GM23338 (cell line): ENCODE data around the gene XKR7. TPM values are rescaled to one million over a fixed set of nuclear protein-coding genes. Genes with fewer than 3 reads are reported as not detected.
A peak's percentile ranks its signal among the peaks of the same experiment; 100 is the strongest.

ENCODE experiments used
- ATAC-seq: fragments of 200-7000 bp; cut with Tn5 transposase; 3 replicates; pipeline ENCODE4 v1.9.1; 2020
- DNase-seq: peaks from one replicate; pipeline ENCODE4 v3.0.0-alpha.2; 2015; ENCODE audit warnings: low spot score
- H2AFZ ChIP-seq: fragments of 200-600 bp; sonication (generic); 2 replicates; pipeline ENCODE4 v1.8.0; 2016; ENCODE audit warnings: antibody characterized with exemption, mild to moderate bottlenecking, moderate library complexity
- H3F3A ChIP-seq: fragments of 200-600 bp; sonication (generic); replicated peaks from 2 replicates; pipeline ENCODE4 v1.8.0; 2017; ENCODE audit warnings: antibody characterized with exemption, mixed run types, low read depth
- H3K27ac ChIP-seq: fragments of 200-600 bp; sonication (generic); 2 replicates; pipeline ENCODE4 v1.6.1; 2016; ENCODE audit warnings: low read depth
- H3K27me3 ChIP-seq: fragments of 200-600 bp; sonication (generic); 2 replicates; pipeline ENCODE4 v1.8.0; 2016; ENCODE audit warnings: mild to moderate bottlenecking, mixed run types, moderate library complexity; ENCODE audit not compliant: insufficient read depth
- H3K36me3 ChIP-seq: fragments of 200-600 bp; sonication (generic); 2 replicates; pipeline ENCODE4 v1.8.0; 2016; ENCODE audit warnings: mild to moderate bottlenecking; ENCODE audit not compliant: insufficient read depth
- H3K4me1 ChIP-seq: fragments of 200-600 bp; sonication (generic); 2 replicates; pipeline ENCODE4 v1.8.0; 2016; ENCODE audit warnings: mild to moderate bottlenecking, moderate library complexity; ENCODE audit not compliant: insufficient read depth
- H3K4me2 ChIP-seq: fragments of 200-600 bp; sonication (generic); 2 replicates; pipeline ENCODE4 v1.7.1; 2017; ENCODE audit warnings: mixed run types
- H3K4me3 ChIP-seq: fragments of 200-600 bp; sonication (generic); 2 replicates; pipeline ENCODE4 v1.6.1; 2016; ENCODE audit warnings: mixed run types
- H3K79me2 ChIP-seq: fragments of 200-600 bp; sonication (generic); replicated peaks from 2 replicates; pipeline ENCODE4 v1.8.0; 2017; ENCODE audit warnings: mild to moderate bottlenecking; ENCODE audit not compliant: insufficient read depth
- H3K9me2 ChIP-seq: fragments of 200-600 bp; sonication (generic); 2 replicates; pipeline ENCODE4 v1.8.0; 2017; ENCODE audit not compliant: insufficient read depth
- H4K20me1 ChIP-seq: fragments of 200-600 bp; sonication (generic); replicated peaks from 2 replicates; pipeline ENCODE4 v1.8.0; 2017; ENCODE audit warnings: mild to moderate bottlenecking; ENCODE audit not compliant: insufficient read depth
- H3K27ac Mint-ChIP-seq: 2 replicates; pipeline ENCODE4 v1.8.0; 2020; ENCODE audit warnings: inconsistent platforms, mild to moderate bottlenecking, moderate library complexity, mixed read lengths
- H3K27me3 Mint-ChIP-seq: 3 replicates; pipeline ENCODE4 v1.8.0; 2022; ENCODE audit warnings: low read depth, mild to moderate bottlenecking, moderate library complexity, mixed read lengths, inconsistent platforms; ENCODE audit not compliant: insufficient read depth, poor library complexity
- H3K36me3 Mint-ChIP-seq: 3 replicates; pipeline ENCODE4 v1.8.0; 2021; ENCODE audit warnings: low read depth, mild to moderate bottlenecking, inconsistent platforms, moderate library complexity, mixed read lengths
- H3K4me1 Mint-ChIP-seq: 3 replicates; pipeline ENCODE4 v1.8.0; 2020; ENCODE audit warnings: mild to moderate bottlenecking, inconsistent platforms, mixed read lengths
- H3K4me3 Mint-ChIP-seq: 3 replicates; pipeline ENCODE4 v1.8.0; 2021; ENCODE audit warnings: moderate library complexity, mild to moderate bottlenecking, inconsistent platforms, mixed read lengths
- H3K9me3 Mint-ChIP-seq: 3 replicates; pipeline ENCODE4 v1.8.0; 2020; ENCODE audit warnings: moderate library complexity, mild to moderate bottlenecking, inconsistent platforms, mixed read lengths
- CREB1 ChIP-seq: fragments of 250-450 bp; sonication (Bioruptor Pico); IDR thresholded peaks from 2 replicates; pipeline ENCODE4 v1.5.0; 2020; ENCODE audit warnings: low read depth, mild to moderate bottlenecking, moderate library complexity
- CTCF ChIP-seq, 2 experiments: fragments of 200-600 bp in 1 of 2; sonication (generic) in 1 of 2; conservative IDR thresholded peaks; 2 replicates each; pipeline versions ENCODE4 v1.5.1 to v1.6.1; 2016 to 2017; ENCODE audit warnings: antibody characterized with exemption in 2 of 2, low read depth in 2 of 2, mild to moderate bottlenecking in 2 of 2, moderate library complexity in 1 of 2
- EZH2 ChIP-seq: fragments of 200-600 bp; sonication (generic); IDR thresholded peaks from one replicate; pipeline ENCODE4 v1.8.0; 2017; ENCODE audit warnings: antibody characterized with exemption, mild to moderate bottlenecking, low read depth; ENCODE audit not compliant: unreplicated experiment
- EZH2phosphoT487 ChIP-seq: fragments of 200-600 bp; sonication (generic); IDR thresholded peaks from one replicate; pipeline ENCODE4 v1.8.1; 2018; ENCODE audit warnings: antibody characterized with exemption; ENCODE audit not compliant: unreplicated experiment
- JUNB ChIP-seq: IDR thresholded peaks from one replicate; pipeline ENCODE4 v1.6.1; 2016; ENCODE audit warnings: antibody characterized with exemption; ENCODE audit not compliant: unreplicated experiment
- NANOG ChIP-seq: IDR thresholded peaks from 2 replicates; pipeline ENCODE4 v1.6.1; 2016; ENCODE audit warnings: antibody characterized with exemption, borderline replicate concordance
- POLR2AphosphoS5 ChIP-seq: IDR thresholded peaks from 2 replicates; pipeline ENCODE4 v1.6.1; 2016; ENCODE audit warnings: antibody characterized with exemption, low read depth
- REST ChIP-seq: IDR thresholded peaks from one replicate; pipeline ENCODE4 v1.6.1; 2018; ENCODE audit warnings: antibody characterized with exemption; ENCODE audit not compliant: unreplicated experiment
- STAT1 ChIP-seq: IDR thresholded peaks from one replicate; pipeline ENCODE4 v1.6.1; 2016; ENCODE audit warnings: antibody characterized with exemption; ENCODE audit not compliant: unreplicated experiment
- ZNF114 ChIP-seq: fragments of 250-450 bp; sonication (Bioruptor Pico); IDR thresholded peaks from 2 replicates; pipeline ENCODE4 v1.5.0; 2020; ENCODE audit warnings: mild to moderate bottlenecking, moderate library complexity
- ZNF331 ChIP-seq: fragments of 250-450 bp; sonication (Bioruptor Pico); IDR thresholded peaks from 2 replicates; pipeline ENCODE4 v1.5.0; 2020; ENCODE audit warnings: low read depth, mild to moderate bottlenecking, moderate library complexity
- ZNF462 ChIP-seq: fragments of 250-450 bp; sonication (Bioruptor Pico); IDR thresholded peaks from 2 replicates; pipeline ENCODE4 v1.5.0; 2020; ENCODE audit warnings: mild to moderate bottlenecking, moderate library complexity
- polyA plus RNA-seq: library from polyadenylated mRNA; unstranded; fragments of >200 nt; fragmentation: Nextera tagmentation; extraction: Ambion mirVana; gene quantifications from 2 replicates; pipeline ENCODE4 v1.2.1, GENCODE V29; 2016
- total RNA-seq: library from RNA; depleted of rRNA; stranded (reverse); fragments of >200 nt; shearing (Covaris generic); gene quantifications from 2 replicates; pipeline ENCODE4 v1.2.3, GENCODE V29; 2014
- TF ChIP-seq, protein P1 (sequence below): IDR thresholded peaks from 2 replicates; pipeline ENCODE4 v1.6.1; 2016; ENCODE audit warnings: antibody characterized with exemption

The XKR7 gene
- total and polyA plus RNA-seq, 2 experiments from 2014 or later: 0.61 to 3.9 TPM

DNA sequence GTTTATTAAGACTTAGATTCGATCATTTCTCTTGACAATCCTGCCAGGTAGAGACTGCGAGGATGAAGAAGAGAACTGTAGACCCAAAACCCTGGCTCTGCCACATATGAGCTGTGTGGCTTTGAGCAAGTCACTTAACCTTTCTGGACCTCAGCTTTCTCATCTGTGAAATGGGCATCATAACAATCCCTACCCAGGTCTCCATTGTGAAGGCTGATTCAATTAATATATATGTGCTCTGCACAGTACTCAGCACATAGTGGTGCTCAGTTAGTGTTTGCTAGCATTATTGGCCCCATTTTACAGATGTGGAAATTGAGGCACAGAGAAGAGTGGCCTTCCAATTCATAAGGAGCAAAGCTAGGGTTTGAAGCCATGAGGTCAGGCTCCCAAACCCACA, 7.9 kb downstream of the XKR7 start:
- Mint-ChIP-seq H3K4me1 (peaks cover 29% of the 10 kb centered on the region), H3K36me3 (peaks cover 3% of the 10 kb centered on the region; the same call in 1 of the 3 replicates), H3K27me3 (peaks cover 3% of the 10 kb centered on the region), H3K4me3 (no peak overlapping the region), H3K27ac (no peak overlapping the region), H3K9me3 (peaks cover 18% of the 10 kb centered on the region; the same call in 2 of the 3 replicates)
- no peaks in the 10 kb centered on the region for H3K9me2 ChIP-seq
- ATAC-seq: no peak
- no peak overlapping the region for H2AFZ ChIP-seq
- peaks cover 29% of the 10 kb centered on the region for H3K4me1 ChIP-seq
- no peak overlapping the region for H3K27ac ChIP-seq
- no peak overlapping the region for H3K4me3 ChIP-seq
- H3K36me3 ChIP-seq: no peaks in the 10 kb centered on the region
- TF ChIP-seq EZH2phosphoT487 (no peak), POLR2AphosphoS5 (no peak), ZNF331 (CRISPR knock-in tag) (no peak), ZNF462 (CRISPR knock-in tag) (no peak), JUNB (no peak), CREB1 (CRISPR knock-in tag) (no peak), NANOG (no peak), EZH2 (no peak), STAT1 (no peak), REST (no peak), ZNF114 (no peak), CTCF (conservative IDR thresholded peaks at IDR 0.05; ENCODE audit: low read depth in 2 of 2) (no peak)
- TF ChIP-seq, protein P1, sequence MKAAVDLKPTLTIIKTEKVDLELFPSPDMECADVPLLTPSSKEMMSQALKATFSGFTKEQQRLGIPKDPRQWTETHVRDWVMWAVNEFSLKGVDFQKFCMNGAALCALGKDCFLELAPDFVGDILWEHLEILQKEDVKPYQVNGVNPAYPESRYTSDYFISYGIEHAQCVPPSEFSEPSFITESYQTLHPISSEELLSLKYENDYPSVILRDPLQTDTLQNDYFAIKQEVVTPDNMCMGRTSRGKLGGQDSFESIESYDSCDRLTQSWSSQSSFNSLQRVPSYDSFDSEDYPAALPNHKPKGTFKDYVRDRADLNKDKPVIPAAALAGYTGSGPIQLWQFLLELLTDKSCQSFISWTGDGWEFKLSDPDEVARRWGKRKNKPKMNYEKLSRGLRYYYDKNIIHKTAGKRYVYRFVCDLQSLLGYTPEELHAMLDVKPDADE: no peak
- peaks cover 21% of the 10 kb centered on the region for H3F3A ChIP-seq
- DNase-seq: no peak
- peaks cover 10% of the 10 kb centered on the region; the same call in 1 of the 2 replicates for H4K20me1 ChIP-seq
- H3K4me2 ChIP-seq: peak overlapping the region; percentile 75; the same call in 1 of the 2 replicates
- no peaks in the 10 kb centered on the region for H3K79me2 ChIP-seq
- 0 out of 2 replicates have a peak, but pooled peaks cover 3% of the 10 kb centered on the region for H3K27me3 ChIP-seq
